Thoracic aorta (tissue), 2 donors: ENCODE data around the gene ALKBH1. TPM values are rescaled to one million over a fixed set of nuclear protein-coding genes. Genes with fewer than 3 reads are reported as not detected.
"Not testable (repeated sequence)": the region's sequence is repeated elsewhere in the genome, so short reads cannot be mapped to it uniquely, and the experiment has no call there.

ENCODE experiments used
- ATAC-seq: fragments of 150-250 bp; one replicate; pipeline ENCODE4 v1.8.0; 2017; ENCODE audit warnings: low read depth; ENCODE audit not compliant: insufficient number of reproducible peaks, low FRiP score
- DNase-seq: peaks from one replicate; pipeline ENCODE4 v3.0.0-alpha.2; 2020; ENCODE audit warnings: low spot score
- H3K27ac ChIP-seq, 2 donors: fragments of 200-600 bp; sonication (generic); 1 replicate in 1 of 2; 2 replicates in 1 of 2; pipeline ENCODE4 v1.5.1; 2016; ENCODE audit warnings: mild to moderate bottlenecking in 2 of 2, moderate library complexity in 2 of 2
- H3K27me3 ChIP-seq: fragments of 200-600 bp; sonication (generic); replicated peaks from 2 replicates; pipeline ENCODE4 v1.6.0; 2016; ENCODE audit warnings: mild to moderate bottlenecking; ENCODE audit not compliant: insufficient read depth
- H3K36me3 ChIP-seq: fragments of 200-600 bp; sonication (generic); one replicate; pipeline ENCODE4 v1.5.1; 2016
- H3K4me1 ChIP-seq, 2 donors: fragments of 200-600 bp; sonication (generic); 1 replicate in 1 of 2; 2 replicates in 1 of 2; pipeline versions ENCODE4 v1.5.1 to v1.6.0; 2016; ENCODE audit warnings: low read depth in 2 of 2, mild to moderate bottlenecking in 1 of 2; ENCODE audit not compliant: control insufficient read depth in 1 of 2
- H3K4me3 ChIP-seq: fragments of 200-600 bp; sonication (generic); 2 replicates; pipeline ENCODE4 v1.5.1; 2016; ENCODE audit warnings: mild to moderate bottlenecking
- H3K9me3 ChIP-seq: fragments of 200-600 bp; sonication (generic); 2 replicates; pipeline ENCODE4 v1.5.1; 2016
- total RNA-seq, 2 donors: library from RNA; depleted of rRNA; stranded (reverse); fragments of >200 nt; gene quantifications; one replicate each; pipeline versions ENCODE4 v1.1.0 to v1.2.3, GENCODE V29; 2016
- TF ChIP-seq, protein P1 (sequence below): fragments of 200-600 bp; sonication (generic); IDR thresholded peaks from one replicate; pipeline ENCODE4 v1.5.1; 2019; ENCODE audit warnings: antibody characterized with exemption

ALKBH1 gene, protein sequence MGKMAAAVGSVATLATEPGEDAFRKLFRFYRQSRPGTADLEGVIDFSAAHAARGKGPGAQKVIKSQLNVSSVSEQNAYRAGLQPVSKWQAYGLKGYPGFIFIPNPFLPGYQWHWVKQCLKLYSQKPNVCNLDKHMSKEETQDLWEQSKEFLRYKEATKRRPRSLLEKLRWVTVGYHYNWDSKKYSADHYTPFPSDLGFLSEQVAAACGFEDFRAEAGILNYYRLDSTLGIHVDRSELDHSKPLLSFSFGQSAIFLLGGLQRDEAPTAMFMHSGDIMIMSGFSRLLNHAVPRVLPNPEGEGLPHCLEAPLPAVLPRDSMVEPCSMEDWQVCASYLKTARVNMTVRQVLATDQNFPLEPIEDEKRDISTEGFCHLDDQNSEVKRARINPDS
- total RNA-seq: 1 to 10 TPM; 7.2 to 7.3 TPM

DNA sequence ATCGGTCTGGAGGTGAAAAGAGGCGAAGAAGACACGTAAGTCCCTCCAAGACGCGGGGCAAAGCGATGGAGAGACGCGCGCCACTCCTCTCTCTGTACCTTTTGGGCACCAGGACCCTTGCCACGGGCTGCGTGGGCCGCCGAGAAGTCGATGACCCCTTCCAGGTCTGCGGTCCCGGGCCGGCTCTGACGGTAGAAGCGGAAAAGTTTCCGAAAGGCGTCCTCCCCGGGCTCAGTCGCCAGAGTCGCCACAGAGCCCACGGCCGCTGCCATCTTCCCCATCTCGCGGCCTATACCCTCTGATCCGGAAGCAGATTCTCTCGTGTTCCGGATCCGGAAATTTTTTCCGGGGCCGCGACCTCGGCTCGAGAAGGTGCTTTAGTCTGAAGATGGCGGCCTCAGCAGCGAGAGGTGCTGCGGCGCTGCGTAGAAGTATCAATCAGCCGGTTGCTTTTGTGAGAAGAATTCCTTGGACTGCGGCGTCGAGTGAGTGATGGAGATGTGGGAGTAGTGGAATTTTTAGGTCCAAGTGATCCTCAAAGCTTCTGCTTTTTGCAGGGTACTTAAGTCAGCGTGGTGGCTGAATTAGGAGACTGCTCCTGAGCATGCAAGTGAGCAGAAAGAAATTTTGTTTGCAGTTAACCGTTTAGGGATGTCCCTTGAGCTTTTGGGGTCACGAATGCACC lies at the start of gene ALKBH1, which contains the start of gene SLIRP:
Gene ALKBH1 (minus strand): TSS at position 300 of the 685 bp plus-strand sequence. CDS start 19 bp downstream, at position 281.
Gene SLIRP (plus strand): TSS at position 380 of the 685 bp plus-strand sequence. CDS start 9 bp downstream, at position 389.
- DNase-seq (peak; percentile 53), ATAC-seq (peak; percentile 74)
- no peaks in the 10 kb centered on the region for H3K9me3 ChIP-seq
- H3K27me3 ChIP-seq: no peaks in the 10 kb centered on the region
- H3K27ac ChIP-seq: peak within 1 kb of the TSS; percentile 20 to 37
- TF ChIP-seq, protein P1, sequence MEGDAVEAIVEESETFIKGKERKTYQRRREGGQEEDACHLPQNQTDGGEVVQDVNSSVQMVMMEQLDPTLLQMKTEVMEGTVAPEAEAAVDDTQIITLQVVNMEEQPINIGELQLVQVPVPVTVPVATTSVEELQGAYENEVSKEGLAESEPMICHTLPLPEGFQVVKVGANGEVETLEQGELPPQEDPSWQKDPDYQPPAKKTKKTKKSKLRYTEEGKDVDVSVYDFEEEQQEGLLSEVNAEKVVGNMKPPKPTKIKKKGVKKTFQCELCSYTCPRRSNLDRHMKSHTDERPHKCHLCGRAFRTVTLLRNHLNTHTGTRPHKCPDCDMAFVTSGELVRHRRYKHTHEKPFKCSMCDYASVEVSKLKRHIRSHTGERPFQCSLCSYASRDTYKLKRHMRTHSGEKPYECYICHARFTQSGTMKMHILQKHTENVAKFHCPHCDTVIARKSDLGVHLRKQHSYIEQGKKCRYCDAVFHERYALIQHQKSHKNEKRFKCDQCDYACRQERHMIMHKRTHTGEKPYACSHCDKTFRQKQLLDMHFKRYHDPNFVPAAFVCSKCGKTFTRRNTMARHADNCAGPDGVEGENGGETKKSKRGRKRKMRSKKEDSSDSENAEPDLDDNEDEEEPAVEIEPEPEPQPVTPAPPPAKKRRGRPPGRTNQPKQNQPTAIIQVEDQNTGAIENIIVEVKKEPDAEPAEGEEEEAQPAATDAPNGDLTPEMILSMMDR: no peak
- H3K4me1 ChIP-seq: peaks cover 27% of the 10 kb centered on the region in 2 donors
- H3K4me3 ChIP-seq: peak within 1 kb of the TSS; percentile 76
- peaks cover 21% of the 10 kb centered on the region for H3K36me3 ChIP-seq

DNA sequence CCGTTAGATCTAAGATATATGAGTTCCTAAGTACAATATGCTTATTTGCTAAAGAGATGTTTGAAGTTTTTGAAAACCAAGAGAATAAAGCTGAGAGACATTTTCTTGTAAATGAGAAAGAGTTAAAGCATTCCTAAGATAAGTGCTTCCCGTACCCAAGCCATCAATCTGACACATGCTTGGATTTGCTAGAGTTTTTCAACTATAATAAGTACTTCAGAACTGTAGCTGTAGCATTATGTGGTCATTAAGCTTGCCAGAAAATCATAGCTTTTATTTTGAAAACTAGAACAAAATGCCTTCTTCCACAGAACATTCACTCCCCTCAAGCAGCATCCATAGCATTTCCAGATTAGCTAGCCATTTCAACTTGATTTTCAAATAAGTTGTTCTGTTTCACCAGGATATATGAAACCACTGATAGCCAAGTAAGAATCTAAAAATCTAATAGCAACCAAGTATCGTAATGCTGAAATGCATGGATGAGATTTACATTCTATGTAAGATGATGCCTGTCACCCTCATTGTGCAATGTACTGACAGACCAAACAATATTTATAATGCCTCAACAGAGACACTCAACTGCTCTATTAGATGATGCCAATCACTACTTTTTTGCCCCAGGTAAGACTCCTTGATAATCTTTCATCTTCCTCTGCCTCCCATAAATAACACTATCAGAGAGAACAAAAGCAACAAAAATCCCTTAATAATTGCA lies 45.1 kb upstream of the ALKBH1 start:
- no peak for DNase-seq
- TF ChIP-seq, protein P1: no peak
- Histone ChIP-seq H3K9me3 (no peaks in the 10 kb centered on the region), H3K36me3 (peaks cover 31% of the 10 kb centered on the region), H3K4me1 (peaks cover 5 to 9% of the 10 kb centered on the region in 2 donors), H3K4me3 (no peak overlapping the region), H3K27me3 (no peaks in the 10 kb centered on the region), H3K27ac (no peak overlapping the region)
- no peak for ATAC-seq

DNA sequence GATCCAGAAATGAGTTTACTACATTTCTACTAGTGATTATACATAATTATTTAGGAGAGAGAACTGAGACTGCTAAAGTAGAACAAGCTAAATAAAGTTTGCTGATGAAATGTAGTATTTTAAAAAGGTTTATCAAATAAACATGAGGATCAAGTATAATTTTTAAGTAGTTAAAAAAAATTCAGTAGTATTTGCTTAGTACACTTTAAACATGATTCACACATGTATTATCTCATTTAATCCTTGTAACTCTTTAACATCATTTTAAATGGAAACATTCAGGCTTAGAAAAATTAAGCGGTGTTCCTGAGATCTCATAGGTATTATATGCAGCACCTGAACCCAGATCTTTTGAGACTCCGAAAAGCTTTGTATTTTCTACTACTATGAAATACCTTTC lies 44.4 kb upstream of the ALKBH1 start:
- Histone ChIP-seq H3K36me3 (peaks cover 35% of the 10 kb centered on the region), H3K4me1 (peaks cover 4 to 9% of the 10 kb centered on the region in 2 donors), H3K4me3 (no peak overlapping the region), H3K27ac (no peak overlapping the region), H3K27me3 (no peaks in the 10 kb centered on the region), H3K9me3 (no peaks in the 10 kb centered on the region)
- TF ChIP-seq, protein P1: no peak
- no peak for DNase-seq
- ATAC-seq: no peak

DNA sequence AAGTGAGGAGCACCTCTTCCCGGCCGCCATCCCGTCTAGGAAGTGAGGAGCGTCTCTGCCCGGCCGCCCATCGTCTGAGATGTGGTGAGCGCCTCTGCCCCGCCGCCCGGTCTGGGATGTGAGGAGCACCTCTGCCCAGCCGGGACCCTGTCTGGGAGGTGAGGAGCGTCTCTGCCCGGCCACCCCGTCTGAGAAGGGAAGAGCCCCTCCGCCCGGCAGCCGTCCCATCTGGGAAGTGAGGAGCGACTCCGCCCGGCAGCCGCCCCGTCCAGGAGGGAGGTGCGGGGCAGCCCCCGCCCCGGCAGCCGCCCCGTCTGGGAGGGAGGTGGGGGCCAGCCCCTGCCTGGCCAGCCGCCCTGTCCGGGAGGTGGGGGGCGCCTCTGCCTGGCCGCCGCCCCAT lies 39.6 kb upstream of the ALKBH1 start:
- H3K4me1 ChIP-seq: peaks cover 0 to 13% of the 10 kb centered on the region in 2 donors
- not testable (repeated sequence) for DNase-seq, H3K9me3 ChIP-seq, ATAC-seq, H3K27ac ChIP-seq, H3K27me3 ChIP-seq, H3K4me3 ChIP-seq
- peaks cover 27% of the 10 kb centered on the region for H3K36me3 ChIP-seq

DNA sequence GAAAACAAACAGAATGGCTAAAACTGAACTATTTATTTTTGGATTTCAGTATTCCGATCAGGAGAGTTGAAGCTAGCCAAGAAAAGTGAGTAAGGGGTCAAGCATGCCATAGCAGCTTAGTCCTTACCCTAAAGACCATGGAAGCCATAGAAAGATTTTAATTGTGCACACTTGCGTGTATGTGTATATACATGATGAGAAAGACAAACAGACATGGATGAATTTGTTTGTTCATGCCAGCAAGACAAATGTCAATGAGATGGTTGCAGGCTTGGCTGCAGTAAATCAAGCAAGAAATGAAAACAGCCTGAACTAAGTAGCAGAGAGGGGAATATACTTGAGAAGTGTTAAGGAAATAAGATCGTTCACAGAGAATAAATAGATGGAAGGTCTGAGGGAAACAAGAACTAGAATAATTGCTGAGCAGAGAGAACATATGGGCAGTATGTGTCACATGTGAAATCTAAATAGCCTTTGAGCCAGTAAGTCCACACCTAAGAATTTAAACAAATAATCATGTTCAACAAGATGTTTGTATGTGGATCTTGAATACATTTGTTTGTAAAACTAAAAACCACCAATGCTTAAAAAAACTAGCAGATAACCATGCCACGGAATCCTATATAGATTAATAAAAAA lies 38.4 kb upstream of the ALKBH1 start:
- no peaks in the 10 kb centered on the region for H3K27me3 ChIP-seq
- H3K4me3 ChIP-seq: no peak overlapping the region
- DNase-seq: no peak
- TF ChIP-seq, protein P1: no peak
- peaks cover 27% of the 10 kb centered on the region for H3K36me3 ChIP-seq
- ATAC-seq: no peak
- H3K4me1 ChIP-seq: peaks cover 0 to 13% of the 10 kb centered on the region in 2 donors
- no peak overlapping the region for H3K27ac ChIP-seq
- no peaks in the 10 kb centered on the region for H3K9me3 ChIP-seq
